Upper lobe of left lung (tissue), 4 donors: ENCODE measurements around the gene ACOT12.

Source experiments
- EP300 ChIP-seq, 4 donors: sonication (generic); formaldehyde crosslinking; IDR thresholded peaks; one replicate each; pipeline ENCODE4 v1.5.1; 2017; ENCODE audit warnings: antibody characterized with exemption in 4 of 4, control low read depth in 2 of 4
- POLR2A ChIP-seq, 4 donors: fragments of 450-650 bp; IDR thresholded peaks; one replicate each; pipeline ENCODE4 v1.5.1; 2016 to 2017; ENCODE audit warnings: antibody characterized with exemption in 4 of 4, mild to moderate bottlenecking in 2 of 4
- POLR2AphosphoS5 ChIP-seq, 2 donors: sonication (generic); formaldehyde crosslinking; IDR thresholded peaks; one replicate each; pipeline ENCODE4 v1.5.1; 2017; ENCODE audit warnings: antibody characterized with exemption in 2 of 2
- TF ChIP-seq, protein P1 (sequence below), 6 experiments: fragments of 450-650 bp in 4 of 6; fragments of 200-600 bp in 2 of 6; sonication (generic) in 2 of 6; IDR thresholded peaks; one replicate each; pipeline ENCODE4 v1.5.1; 2016 to 2019; ENCODE audit warnings: antibody characterized with exemption in 6 of 6

DNA sequence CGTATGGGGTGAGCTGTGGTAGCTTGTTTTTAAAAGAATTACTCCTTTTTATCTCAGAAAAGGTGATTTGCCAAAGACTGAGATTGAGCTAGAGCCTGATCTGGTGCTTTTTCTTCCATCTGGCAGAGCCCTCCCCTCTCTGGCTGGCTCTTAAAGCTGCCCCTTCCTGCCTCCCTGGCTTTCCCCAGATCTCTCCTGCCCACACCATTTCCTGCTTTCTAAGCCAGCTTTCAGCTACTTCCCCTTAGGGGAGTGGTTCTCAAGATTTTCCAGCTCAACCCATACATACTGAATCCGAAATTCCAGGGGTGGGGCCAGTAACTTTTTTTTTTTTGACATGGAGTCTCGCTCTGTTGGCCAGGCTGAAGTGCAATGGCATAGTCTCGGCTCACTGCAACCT lies 4.8 kb upstream of the ACOT12 start:
- TF ChIP-seq, protein P1, sequence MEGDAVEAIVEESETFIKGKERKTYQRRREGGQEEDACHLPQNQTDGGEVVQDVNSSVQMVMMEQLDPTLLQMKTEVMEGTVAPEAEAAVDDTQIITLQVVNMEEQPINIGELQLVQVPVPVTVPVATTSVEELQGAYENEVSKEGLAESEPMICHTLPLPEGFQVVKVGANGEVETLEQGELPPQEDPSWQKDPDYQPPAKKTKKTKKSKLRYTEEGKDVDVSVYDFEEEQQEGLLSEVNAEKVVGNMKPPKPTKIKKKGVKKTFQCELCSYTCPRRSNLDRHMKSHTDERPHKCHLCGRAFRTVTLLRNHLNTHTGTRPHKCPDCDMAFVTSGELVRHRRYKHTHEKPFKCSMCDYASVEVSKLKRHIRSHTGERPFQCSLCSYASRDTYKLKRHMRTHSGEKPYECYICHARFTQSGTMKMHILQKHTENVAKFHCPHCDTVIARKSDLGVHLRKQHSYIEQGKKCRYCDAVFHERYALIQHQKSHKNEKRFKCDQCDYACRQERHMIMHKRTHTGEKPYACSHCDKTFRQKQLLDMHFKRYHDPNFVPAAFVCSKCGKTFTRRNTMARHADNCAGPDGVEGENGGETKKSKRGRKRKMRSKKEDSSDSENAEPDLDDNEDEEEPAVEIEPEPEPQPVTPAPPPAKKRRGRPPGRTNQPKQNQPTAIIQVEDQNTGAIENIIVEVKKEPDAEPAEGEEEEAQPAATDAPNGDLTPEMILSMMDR (IDR thresholded peaks at IDR 0.05), result no peak
- TF ChIP-seq POLR2AphosphoS5 (IDR thresholded peaks at IDR 0.05), result no peak
- TF ChIP-seq POLR2A (IDR thresholded peaks at IDR 0.05), result no peak
- TF ChIP-seq EP300 (IDR thresholded peaks at IDR 0.05), result no peak
